NOMO-1 (cell line): ENCODE measurements around the gene CMTM2.

ENCODE experiments used
- DNase-seq, 2 experiments: peaks; one replicate each; lab custom pipeline; 2025; ENCODE audit not compliant: unreplicated experiment in 2 of 2; lab: John Stamatoyannopoulos, UW

Gene CMTM2, protein sequence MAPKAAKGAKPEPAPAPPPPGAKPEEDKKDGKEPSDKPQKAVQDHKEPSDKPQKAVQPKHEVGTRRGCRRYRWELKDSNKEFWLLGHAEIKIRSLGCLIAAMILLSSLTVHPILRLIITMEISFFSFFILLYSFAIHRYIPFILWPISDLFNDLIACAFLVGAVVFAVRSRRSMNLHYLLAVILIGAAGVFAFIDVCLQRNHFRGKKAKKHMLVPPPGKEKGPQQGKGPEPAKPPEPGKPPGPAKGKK

DNA sequence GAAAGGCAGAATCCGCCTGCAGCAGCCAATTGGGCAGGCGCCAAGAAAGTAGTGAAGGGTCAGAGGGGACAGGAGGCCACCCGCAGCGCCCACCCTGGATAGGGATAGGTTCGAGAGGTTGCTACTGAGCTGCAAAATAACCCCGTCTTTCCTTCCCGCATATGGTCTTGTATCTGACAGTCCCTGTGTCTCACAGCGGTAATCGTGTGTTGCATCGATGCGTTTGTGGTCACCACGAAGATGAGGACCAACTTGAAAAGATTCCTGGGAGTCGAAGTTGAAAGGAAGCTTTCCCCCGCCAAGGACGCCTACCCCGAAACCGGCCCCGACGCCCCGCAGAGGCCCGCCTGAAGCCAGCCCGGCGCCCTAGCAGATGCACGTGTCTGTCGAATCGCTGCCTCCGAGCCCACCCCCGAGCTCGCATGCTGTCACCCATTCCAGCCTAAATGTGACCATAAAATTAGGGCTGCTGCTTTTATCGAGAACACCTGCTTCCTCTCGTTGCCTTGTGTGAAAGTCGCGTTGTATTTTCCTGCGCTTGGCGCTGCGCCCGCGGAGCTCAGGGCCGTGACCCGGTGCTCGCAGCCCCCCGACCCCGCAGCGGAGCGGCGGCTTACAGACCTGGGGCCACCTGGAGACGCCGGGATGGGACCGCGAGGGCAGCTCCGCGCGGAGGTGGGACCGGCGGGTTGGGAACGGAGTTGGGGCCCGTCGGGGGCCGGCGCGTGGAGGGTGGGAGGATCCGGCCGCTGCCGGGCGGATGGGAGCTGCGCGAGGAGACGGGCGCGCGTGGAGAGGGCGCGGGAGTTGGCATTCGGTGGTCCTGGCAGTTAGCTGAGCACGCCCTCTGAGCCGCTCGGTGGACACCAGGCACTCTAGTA lies at the start of gene CMTM2:
Gene CMTM2, plus strand, starts transcription at position 813 of the 881 bp plus-strand sequence. CDS start 145 bp downstream, outside the sequence.
- DNase-seq = no peak

DNA sequence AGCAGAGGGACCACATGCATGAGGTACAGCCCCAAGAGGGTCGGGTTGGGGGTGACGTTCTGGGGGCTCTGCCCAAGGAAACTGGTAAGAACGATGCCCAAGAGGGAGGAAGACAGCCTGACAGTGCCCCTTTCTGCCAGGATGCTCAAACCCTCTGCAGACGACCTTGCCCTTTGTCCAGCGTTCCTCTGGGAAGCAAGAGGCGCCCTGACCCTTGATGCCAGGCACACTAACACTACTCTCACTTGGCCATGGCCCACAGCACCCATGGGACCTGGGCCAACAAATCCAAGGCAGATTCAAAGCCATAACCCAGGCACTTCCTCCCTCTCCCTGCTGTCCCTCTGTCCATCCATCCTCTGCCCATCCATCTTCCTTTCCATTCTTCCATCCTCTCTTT lies 49.8 kb upstream of the CMTM2 start:
- DNase-seq = no peak

DNA sequence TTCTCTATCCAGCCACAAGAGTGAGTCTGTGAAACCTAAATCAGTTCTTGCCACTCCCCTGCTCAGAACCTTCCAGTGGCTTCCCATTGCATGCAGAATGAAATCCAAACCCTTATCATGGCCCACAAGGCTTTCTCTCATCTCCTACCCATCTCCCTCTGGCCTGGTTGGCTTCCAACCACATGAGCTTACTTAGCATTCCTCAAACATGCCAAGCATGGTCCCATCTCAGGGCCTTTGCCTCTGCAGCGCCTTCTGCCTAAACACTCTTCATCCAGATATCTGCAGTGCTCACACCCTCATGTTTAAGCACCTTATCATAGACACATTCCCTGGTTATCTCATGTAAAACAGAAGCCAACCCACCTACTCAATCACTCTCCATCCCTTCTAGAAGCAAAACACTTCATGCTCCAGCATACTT lies 44.9 kb upstream of the CMTM2 start:
- DNase-seq = no peak

DNA sequence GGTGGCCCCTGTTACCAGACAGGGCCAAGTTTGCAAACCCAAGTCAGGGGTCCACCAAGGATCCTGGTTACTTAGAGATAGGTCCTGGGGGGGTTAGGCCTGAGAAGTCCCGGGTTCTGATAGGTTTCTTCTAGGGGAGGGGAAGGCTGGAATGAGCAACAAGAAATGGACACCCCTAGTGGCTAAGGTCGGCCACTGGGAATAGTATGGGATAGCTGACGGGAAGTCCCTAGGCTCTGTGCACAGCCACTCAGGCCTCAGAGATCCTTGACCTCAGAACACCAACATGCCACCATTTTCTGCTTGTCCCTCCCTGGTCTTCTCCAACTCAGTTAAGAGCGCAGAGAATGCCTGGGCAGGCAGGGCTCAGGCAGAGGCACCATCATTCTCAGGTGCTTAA lies 42.7 kb upstream of the CMTM2 start:
- no peak for DNase-seq

DNA sequence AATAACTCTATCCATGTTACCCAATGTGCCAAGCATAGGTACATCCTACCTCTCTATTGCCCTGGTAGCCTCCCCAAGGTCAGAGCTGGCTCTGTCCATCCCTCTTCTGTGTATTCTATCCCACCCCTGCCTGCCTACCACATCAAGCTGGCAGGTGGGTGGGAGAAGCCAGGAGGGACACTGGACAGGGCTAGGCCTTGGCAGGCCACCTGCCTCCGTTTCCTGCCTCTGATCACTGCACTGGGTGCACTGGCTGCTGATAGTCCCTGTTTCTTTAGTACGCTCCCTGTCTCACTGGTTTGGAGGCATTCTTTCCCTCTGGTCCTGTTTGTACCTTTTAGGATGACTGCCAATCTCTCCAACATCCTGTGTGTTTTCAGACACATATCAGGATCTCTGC lies 42.0 kb upstream of the CMTM2 start:
- no peak for DNase-seq

DNA sequence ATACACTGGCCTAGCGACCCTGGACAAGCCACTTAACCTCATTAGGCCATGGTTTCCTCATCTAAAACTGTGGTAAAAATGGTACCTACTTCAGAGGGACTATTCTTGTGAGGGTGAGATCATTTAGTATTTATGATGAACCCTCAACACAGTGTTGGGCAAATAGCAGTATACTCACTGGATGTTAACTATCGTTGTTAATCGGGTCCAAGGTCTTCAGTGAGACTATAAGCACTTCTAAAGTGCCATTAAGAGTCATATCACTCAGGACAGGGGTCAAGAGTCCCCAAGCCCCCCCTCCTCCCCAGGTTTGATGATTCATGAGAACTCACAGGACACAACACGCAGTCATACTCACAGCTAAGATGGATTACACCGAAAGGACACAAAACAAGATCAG lies 40.4 kb upstream of the CMTM2 start:
- no peak for DNase-seq

DNA sequence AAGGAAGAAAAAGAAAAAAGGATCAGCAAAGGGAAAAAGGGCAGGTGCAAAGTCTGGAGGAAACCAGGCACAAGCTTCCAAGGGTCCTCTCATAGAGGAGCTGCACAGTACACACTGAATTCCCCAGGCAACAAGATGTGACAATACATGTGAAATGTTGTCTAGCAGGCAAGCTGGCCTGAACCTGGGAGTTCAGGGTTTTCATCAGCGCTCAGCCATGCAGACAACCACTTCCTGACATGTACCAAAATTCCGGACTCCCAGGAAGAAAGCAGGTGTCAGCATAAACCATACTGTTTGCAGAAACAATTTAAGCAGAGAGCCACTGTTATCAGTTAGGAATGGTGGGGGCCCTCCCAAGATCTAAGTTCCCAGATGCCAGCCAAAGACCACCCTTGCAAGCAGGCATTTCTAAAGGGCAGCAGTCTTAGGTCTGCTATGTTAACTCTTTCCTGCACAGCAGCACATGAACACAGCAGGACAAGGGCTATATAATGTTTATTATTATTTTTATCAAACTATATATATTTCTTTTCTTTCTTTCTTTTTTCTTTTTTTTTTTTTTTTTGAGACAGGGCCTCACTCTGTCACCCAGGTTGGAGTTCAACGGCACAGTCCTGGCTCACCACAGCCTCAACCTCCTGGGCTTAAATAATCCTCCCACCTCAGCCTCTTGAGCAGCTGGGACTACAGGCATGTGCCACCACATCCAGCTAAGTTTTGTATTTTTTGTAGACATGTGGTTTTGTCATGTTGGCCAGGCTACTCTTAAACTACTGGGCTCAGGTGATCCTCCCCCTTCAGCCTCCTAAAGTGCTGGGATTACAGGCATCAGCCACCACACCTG lies 39.4 kb upstream of the CMTM2 start:
- DNase-seq = no peak

DNA sequence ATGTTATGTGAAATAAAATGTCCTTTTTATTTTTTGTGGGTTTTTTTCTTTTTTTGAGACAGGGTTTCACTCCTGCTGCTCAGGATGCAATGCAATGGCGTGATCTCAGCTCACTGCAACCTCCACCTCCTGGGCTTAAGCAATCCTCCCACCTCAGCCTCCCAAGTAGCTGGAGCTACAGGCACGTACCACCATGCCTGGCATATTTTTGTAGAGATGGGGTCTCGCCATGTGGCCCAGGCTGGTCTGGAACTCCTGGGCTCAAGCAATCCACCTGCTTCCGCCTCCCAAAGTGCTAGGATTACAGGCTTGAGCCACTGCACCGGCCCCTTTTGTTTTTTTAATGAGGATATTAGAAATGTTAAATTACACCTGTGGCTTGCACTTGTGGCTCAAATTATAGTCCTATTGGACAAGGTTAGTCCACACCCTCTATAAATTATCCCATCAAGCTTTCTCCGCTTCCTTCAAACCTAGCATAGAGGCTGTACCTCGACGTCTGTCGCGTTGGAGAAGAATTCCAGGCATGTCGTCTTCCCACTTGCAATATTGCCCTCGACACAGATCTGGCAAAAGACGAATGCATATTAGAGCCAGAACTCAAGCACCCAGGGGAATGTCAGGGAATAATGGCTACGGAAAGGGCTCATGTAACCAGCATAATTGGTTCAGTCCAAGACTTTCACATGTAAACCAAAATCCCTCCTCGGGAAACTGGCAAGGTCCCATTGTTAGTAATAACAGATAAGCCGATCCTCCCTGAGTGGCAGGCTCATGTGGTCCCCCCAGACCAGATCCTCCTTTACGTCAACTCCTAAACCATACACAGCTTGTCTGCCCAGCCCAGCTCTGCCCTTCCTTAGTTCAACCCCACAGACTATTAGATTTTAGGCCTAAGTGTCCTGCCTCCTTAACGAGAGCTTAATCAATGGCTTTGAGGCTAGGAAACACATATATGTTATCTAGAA lies 37.6 kb upstream of the CMTM2 start:
- no peak for DNase-seq

DNA sequence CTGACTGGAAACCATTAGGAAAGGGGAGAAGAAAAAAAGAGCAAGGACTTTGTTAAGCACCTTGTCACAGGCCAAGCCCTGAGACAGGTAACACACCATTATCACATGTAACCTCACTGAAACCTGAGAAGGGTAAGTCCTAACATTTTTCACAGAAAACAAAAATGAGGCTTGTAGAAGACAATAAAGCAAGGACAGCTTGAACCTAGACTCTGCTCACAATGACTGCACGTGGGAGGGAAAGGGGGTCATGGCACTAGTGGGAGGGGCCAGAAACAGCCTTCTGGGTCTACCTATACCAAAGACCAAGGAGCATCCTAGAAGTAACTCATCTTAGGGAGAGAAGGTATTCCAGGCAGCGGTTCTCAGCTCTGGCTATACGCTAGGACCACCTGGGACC lies 36.9 kb upstream of the CMTM2 start:
- no peak for DNase-seq

DNA sequence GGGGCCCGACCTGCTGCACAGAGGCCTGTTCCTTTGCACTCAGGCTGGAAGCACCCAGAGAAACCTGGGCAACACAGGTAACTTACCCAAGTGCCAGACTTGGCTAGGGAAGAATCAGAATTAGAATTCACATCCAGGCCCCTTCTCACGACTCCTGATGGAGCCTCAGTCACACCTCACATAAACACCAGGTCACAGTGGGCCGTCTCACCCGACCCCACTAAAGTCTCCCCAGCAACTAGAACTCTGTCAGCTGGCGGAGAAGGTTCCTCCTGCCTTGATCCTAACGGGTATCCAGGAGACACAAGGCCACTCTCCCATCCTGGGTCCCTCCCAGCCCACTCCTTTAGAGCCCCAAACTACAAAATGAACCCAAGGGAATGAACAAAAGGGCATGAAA lies 35.7 kb upstream of the CMTM2 start:
- no peak for DNase-seq

DNA sequence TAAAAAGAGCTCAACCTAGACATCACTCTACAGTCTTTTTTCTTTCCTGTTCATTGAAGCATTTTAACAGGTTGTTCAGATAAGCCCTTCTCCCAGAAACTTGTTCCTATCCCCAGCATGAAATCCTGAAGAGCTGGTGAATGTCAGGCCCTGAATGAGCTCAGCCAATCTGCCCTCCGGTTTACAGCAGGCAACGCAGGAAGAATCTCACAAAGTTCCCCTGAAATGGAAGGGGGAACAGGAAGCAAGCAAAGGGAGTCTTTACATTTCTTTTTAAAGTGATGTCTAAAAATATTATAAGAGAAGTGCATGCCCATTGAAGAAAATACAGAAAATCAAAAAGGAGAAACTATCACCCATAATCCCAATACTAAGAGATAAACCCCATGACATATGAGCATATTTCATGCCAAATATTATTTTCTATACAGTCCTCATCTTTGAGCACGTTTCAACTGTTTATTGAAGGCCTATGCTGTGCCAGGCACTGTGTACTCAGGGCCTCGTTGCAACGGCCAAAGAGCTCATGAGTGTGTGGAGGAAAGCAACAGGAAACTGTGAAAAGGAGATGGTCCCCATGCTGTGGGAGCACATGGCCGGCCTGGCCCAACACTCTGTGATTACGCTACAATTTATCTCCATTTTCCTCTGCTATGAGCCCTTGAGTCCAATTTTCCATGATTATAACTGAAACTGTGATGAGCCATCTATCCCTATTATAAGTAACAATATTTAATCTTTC lies 35.1 kb upstream of the CMTM2 start:
- peak in 1 of 2 experiments; percentile 11 for DNase-seq

DNA sequence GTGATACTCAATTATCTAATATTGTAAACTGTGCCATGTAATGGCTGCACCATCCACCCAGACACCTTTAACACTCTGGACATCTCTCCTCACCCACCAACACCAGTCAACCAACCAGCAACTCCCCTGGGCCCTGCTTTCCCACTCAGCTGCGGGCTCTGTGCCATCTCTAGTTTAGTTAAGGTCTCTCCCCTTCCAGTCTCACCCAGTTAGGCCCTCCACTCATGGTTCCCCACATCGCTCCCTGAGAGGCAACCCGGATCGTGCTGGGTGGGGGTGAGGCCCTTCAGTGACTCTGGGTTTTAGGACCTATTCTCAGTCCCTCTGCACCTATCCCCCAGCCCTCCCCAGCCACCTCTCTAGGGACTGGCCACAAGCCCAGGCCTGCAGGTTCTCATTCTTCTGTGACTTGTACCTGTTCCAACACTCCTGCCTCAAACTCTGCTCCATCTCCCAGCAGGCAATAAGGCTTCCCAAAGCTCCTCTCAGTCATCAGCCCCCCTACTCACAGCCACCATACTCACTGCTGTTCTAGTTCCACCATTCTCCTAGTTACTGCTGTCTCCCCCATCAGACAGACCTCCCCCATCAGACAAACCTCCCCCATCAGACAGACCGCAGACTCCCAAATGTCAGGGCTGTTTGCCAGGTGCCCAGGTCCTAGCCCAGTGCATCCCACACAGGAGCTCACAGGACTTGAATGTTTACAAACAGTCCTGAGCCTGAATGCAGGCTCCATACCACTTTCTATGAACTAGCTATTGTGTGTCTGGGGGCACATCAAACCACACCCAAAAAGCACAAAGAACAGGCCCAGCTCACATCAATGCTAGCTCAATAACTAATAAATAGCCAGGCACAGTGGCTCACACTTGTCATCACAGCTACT lies 31.9 kb upstream of the CMTM2 start:
- no peak for DNase-seq

DNA sequence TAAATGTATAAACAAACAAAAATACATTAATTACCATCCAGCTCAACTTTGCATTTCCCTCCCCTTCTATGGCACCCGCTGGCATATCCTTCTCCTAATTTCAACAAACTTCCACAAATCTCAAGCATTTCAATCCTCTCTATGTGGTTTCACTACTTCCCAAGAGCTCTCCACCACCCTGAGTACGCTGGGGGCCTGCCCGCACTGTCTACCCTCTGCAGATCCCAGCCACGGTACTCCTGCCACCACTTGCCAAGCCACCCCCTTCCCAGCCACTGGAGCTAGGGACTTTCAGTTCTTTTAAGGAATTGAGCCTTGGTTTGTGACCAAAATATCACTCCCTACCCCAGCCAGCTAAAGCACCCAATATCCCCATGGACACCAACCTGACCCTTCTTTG lies 31.2 kb upstream of the CMTM2 start:
- DNase-seq = no peak

DNA sequence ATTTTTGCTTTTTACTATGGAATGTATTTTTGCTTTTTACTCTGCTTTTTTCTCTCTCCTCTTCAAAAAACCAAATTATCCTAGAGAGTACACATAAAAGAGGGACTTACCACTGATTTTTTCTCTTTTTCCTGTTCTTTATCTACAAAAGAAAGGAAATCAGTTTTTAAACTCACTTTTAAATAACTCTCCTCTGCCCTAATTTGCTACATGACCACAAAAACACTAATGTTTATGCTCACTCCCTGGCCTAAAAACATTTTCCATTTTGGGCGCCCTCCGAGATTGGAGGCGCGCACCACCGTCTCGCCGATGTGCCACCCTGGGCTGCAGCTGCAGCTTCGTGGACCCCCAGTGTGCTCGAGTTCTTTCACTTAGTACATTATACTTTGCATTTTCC lies 30.4 kb upstream of the CMTM2 start:
- DNase-seq = no peak

DNA sequence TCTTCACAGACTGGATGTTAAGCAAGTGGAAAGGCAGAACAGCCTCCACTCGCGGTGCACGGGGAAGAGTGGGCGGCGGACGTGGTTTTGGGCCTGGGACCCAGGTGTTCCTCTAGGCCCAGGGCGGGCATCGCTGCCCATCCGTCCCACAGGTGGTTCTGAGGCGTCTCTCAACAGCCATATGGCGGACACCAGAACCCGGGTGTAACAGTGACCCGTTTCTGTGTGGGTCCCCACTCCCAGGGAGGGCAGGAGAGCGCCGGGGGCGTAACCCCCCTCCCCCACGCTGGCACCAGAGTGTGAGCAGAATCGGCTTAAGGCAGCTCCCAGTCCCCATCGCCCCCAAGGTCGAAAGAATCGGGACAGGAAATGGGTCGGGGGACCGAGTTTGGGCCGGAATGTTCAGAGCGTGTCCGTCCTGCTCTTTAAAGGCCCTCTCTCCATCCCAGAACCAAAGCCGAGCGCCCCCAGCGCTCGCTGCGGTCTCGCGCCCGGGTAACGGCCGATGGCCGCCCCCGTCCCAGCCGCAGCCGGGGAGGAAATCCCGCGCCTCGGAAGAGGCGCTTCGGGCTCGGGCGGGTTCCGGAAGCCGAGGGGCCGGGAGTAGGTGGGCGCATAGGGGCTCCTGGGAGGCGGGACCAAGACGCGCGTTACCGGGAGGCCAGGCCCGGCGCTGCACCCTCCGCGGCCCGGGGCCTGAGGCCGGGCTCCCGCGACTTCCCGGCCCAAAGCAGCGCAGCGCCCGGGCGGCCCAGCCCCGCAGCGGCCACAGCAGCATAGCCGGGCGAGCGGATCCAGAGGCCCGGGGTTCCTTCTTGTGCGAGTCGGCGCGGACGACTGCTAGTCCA lies 29.8 kb upstream of the CMTM2 start, which contains the start of gene TK2:
Gene TK2, minus strand, starts transcription at position 839 of the 848 bp plus-strand sequence. Its CDS starts 61 bp downstream, at position 778.
- DNase-seq = peak; percentile 49 to 59

DNA sequence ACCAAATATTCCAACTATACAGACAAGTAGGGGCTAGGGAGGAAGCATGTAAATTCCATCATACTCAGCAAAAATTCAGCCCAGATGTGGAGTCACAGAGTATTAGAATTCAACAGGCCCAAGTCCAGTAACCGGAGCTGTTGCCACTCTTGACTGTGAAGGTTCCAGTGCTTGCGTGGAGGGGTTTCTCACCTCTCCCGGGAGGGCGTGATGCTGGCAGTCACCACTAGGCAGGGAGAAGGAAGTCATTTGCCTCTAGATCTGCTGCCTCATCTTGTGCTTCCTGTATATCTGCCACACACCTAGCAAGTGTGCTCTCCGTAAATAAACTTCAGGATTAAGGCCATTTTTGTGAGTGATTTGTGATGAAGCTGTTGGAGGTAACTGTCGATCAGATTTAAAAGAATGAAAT lies 27.9 kb upstream of the CMTM2 start:
- peak; percentile 50 to 78 for DNase-seq

DNA sequence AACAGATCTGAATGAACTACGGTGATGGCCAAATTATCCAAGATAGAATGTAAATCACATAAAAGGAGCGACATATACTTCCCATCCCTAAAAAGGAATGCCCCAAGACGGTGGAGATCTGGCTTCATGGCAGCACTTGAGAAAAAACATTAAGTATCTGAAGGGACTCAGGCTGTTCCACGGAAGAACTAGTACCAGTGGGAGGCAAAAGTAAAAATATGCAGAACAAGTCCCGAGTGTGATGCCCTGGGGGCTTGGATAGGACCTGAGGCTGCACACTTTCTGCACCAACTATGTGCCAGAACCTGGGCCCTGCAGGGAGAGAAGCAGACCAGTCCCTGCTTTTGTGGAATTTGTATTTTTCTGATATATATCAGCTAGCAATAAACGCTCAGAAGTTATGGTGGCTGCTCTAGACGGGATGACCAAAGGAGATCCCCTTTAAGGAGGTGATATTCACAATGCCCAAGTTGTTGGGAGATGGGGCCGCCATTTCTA lies 27.4 kb upstream of the CMTM2 start:
- DNase-seq = no peak
